HPDE6-E6E7 (cell line): Measurements from ENCODE around the gene ZNF490.

Source experiments
- DNase-seq: peaks from one replicate; pipeline ENCODE4 v3.0.0; 2011; ENCODE audit warnings: missing footprints; ENCODE audit errors: extremely low spot score

ZNF490 gene

DNA sequence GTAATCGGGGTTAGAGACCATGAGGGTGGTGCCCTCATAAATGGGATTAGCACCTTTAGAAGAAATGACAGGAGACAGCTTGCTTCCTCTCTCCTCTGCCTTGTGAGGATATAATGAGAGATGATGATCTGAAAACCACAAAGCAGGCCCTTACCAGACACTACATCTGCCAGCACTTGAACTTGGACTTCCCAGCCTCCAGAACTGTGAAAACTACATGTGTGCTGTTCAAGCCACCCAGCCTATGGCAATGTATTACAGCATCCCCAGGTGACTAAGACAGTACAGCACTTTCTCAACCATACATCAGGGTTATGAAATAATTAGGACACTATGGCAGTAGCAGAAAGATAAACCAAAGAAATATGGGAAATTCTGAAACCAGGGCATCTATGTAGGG is 66.8 kb downstream of the ZNF490 start:
- no peak for DNase-seq
